Measurements from ENCODE around the gene PBX3. TPM values are rescaled to one million over a fixed set of nuclear protein-coding genes. Genes with fewer than 3 reads are reported as not detected.

The PBX3 gene
- total and polyA plus RNA-seq, 2 of the 13 experiments (the other 11 are each of a cell fraction or from before 2014, with no cell fraction given): 6.0 to 11.2 TPM

- H3K4me1 ChIP-seq (ENCODE audit: insufficient read depth, low read length): no peaks in the 10 kb centered on the region
- WGBS (ENCODE audit: low lambda C conversion rate): 95% methylated on average over 1 of the region's 1 CpG
- no peak overlapping the region for H3K27ac ChIP-seq (ENCODE audit: extremely low read length, insufficient read depth, low read length)
- no peak overlapping the region for H3K9ac ChIP-seq (ENCODE audit: insufficient read depth, low read depth, low read length)
- no peak for ATAC-seq
- DNase-seq (ENCODE audit: low spot score): no peak
- no peaks in the 10 kb centered on the region for H4K20me1 ChIP-seq (ENCODE audit: insufficient read depth, low read length)
- no TSS peak for BruUV-seq (replicated peaks)
- CTCF ChIA-PET (ENCODE audit: low intra/inter-chr PET ratio, low total read pairs): no interaction called here
- H3K36me3 ChIP-seq (replicated peaks in 1 of 2; ENCODE audit: control insufficient read depth in 1 of 2, insufficient read depth in 2 of 2, low read length in 2 of 2): no peaks in the 10 kb centered on the region
- no peaks in the 10 kb centered on the region for H3K79me2 ChIP-seq (ENCODE audit: insufficient read depth, low read length)
- intact Hi-C loops (cut with micrococcal nuclease; ENCODE audit: unreplicated experiment): no loop called here
- FAIRE-seq: no peak
- in situ Hi-C loops (cut with HindIII; ENCODE audit: extremely low pct_ligation_motif_present, low pct_unique_long_range_greater_than_20kb): no loop called here
- H3K27me3 ChIP-seq (ENCODE audit: control insufficient read depth in 1 of 2, insufficient read depth in 2 of 2, low read length in 2 of 2): no peaks in the 10 kb centered on the region
- H3K9me3 ChIP-seq (ENCODE audit: low read length): no peaks in the 10 kb centered on the region
- H3K4me3 ChIP-seq (replicated peaks in 1 of 3; ENCODE audit: insufficient read depth in 1 of 3, low read depth in 2 of 3, low read length in 3 of 3): no peak overlapping the region
- no peak overlapping the region for H2AFZ ChIP-seq (ENCODE audit: low read length)
- POLR2A ChIA-PET: no interaction called here
- TF ChIP-seq PBX3 (CRISPR knock-in tag; IDR thresholded peaks at IDR 0.05; ENCODE audit: borderline replicate concordance) (no peak), ZNF232 (CRISPR knock-in tag; IDR thresholded peaks at IDR 0.05; ENCODE audit: borderline replicate concordance) (no peak), PTBP1 (IDR thresholded peaks at IDR 0.05; ENCODE audit: low read depth, low read length, poor library complexity, severe bottlenecking) (no peak), BATF2 (CRISPR knock-in tag; IDR thresholded peaks at IDR 0.05) (no peak), RFXAP (CRISPR knock-in tag; IDR thresholded peaks at IDR 0.05; ENCODE audit: borderline replicate concordance) (no peak), ZNF883 (CRISPR knock-in tag; IDR thresholded peaks at IDR 0.05; ENCODE audit: not compliant biosample characterization) (no peak), KDM4B (CRISPR knock-in tag; IDR thresholded peaks at IDR 0.05) (no peak), HMG20A (CRISPR knock-in tag; IDR thresholded peaks at IDR 0.05; ENCODE audit: borderline replicate concordance) (no peak), BCL6 (CRISPR knock-in tag; IDR thresholded peaks at IDR 0.05) (no peak), ZNF513 (CRISPR knock-in tag; conservative IDR thresholded peaks at IDR 0.05) (no peak), ZBTB3 (CRISPR knock-in tag; IDR thresholded peaks at IDR 0.05; ENCODE audit: borderline replicate concordance, low read depth) (no peak), ZNF768 (CRISPR knock-in tag; IDR thresholded peaks at IDR 0.05) (no peak)
- H3K4me2 ChIP-seq (ENCODE audit: low read depth, low read length): no peak overlapping the region
Observed at GRCh38 chr9:125815568-125815967, 68.4 kb downstream of the PBX3 start.

Measured in HepG2 (cell line).